HG02981 (cell line): Measurements from ENCODE around the gene FAM98C.
"Not testable (repeated sequence)": the region's sequence is repeated elsewhere in the genome, so short reads cannot be mapped to it uniquely, and the experiment has no call there.

Experiments
- ATAC-seq: cut with Tn5 transposase; IDR thresholded peaks from one replicate; pipeline ENCODE4 v1.9.1; 2021; ENCODE audit warnings: mild to moderate bottlenecking, moderate library complexity; ENCODE audit not compliant: unreplicated experiment

The FAM98C gene

GRCh38 chr19:38402967-38403674, at the start of gene FAM98C:
FAM98C (plus strand) TSS chr19:38403093; CDS start chr19:38403154, 61 bp downstream.
- peak; percentile 85 for ATAC-seq

- no peak for ATAC-seq
Observed at GRCh38 chr19:38355728-38356725, 46.9 kb upstream of the FAM98C start.

- no peak for ATAC-seq
Observed at GRCh38 chr19:38358071-38358470, 44.8 kb upstream of the FAM98C start.

GRCh38 chr19:38359242-38360021, 43.5 kb upstream of the FAM98C start:
- ATAC-seq = no peak

GRCh38 chr19:38360351-38360750, 42.5 kb upstream of the FAM98C start:
- no peak for ATAC-seq

- no peak for ATAC-seq
Observed at GRCh38 chr19:38360839-38361631, 41.9 kb upstream of the FAM98C start.

- ATAC-seq = peak; percentile 66
Observed at GRCh38 chr19:38361633-38362075, 41.2 kb upstream of the FAM98C start.

- ATAC-seq = peak; percentile 38
Observed at GRCh38 chr19:38362076-38362945, 40.6 kb upstream of the FAM98C start.

GRCh38 chr19:38362946-38363688, 39.8 kb upstream of the FAM98C start:
- ATAC-seq = not testable (repeated sequence)

GRCh38 chr19:38367041-38367440, 35.9 kb upstream of the FAM98C start:
- no peak for ATAC-seq

GRCh38 chr19:38369584-38369983, 33.3 kb upstream of the FAM98C start:
- no peak for ATAC-seq

- ATAC-seq = no peak
Observed at GRCh38 chr19:38370299-38370698, 32.6 kb upstream of the FAM98C start.

- ATAC-seq = no peak
Observed at GRCh38 chr19:38371081-38371480, 31.8 kb upstream of the FAM98C start.

GRCh38 chr19:38373907-38374331, 29.0 kb upstream of the FAM98C start:
- no peak for ATAC-seq

- peak; percentile 95 for ATAC-seq
Observed at GRCh38 chr19:38374332-38375097, 28.4 kb upstream of the FAM98C start, which contains the start of gene PSMD8. PSMD8 (plus strand) TSS chr19:38374571; CDS start chr19:38374602, 31 bp downstream.

- ATAC-seq = no peak
Observed at GRCh38 chr19:38375098-38375493, 27.8 kb upstream of the FAM98C start.

GRCh38 chr19:38375748-38376147, 27.1 kb upstream of the FAM98C start:
- no peak for ATAC-seq

- no peak for ATAC-seq
Observed at GRCh38 chr19:38376576-38376975, 26.3 kb upstream of the FAM98C start.
